ENCODE results near the gene TXLNB.

TXLNB gene

DNA sequence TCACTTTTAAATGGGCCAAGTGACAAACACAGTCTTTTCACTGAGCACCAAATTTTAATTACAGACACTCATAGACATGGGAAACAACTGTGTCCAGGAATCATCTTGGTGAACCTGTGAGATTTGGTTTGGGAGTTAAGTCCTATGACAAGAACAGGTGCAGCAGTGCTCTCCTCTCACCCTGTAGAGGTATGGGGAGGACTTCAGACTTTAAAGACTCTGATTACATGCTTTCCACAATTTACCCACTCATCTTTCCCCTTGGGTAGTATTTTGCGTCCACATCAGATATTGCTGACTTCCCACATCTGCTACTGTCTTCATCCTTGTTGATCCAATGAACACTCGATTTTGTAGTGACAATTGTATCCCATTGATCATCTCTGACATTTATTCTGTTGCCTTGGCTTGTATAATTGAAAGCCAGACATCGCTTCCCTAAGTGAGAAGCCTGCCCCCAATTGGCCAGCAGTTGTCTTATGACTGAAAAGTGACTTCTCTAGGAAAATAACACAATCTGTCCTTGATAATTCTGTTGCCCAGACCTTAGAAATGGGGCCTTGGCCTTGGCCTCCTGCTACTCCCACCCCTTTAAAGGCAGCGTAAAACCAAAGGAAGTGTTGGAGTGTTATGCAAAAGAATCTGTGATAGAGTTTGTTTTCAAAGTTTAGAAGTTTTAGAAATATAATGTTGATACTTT lies 40.0 kb downstream of the TXLNB start:
- peak overlapping the region; percentile 72 for H2AFZ ChIP-seq
- peak overlapping the region; percentile 51 for H3K4me2 ChIP-seq (ENCODE audit: low read length)
- no peaks in the 10 kb centered on the region for H3K79me2 ChIP-seq
- H3K4me3 ChIP-seq (ENCODE audit: low read depth, low read length): no peak overlapping the region
- no peaks in the 10 kb centered on the region for H3K36me3 ChIP-seq (ENCODE audit: control insufficient read depth, insufficient read depth, low read length)
- no peak overlapping the region for H3K9ac ChIP-seq
- TF ChIP-seq, protein P1, sequence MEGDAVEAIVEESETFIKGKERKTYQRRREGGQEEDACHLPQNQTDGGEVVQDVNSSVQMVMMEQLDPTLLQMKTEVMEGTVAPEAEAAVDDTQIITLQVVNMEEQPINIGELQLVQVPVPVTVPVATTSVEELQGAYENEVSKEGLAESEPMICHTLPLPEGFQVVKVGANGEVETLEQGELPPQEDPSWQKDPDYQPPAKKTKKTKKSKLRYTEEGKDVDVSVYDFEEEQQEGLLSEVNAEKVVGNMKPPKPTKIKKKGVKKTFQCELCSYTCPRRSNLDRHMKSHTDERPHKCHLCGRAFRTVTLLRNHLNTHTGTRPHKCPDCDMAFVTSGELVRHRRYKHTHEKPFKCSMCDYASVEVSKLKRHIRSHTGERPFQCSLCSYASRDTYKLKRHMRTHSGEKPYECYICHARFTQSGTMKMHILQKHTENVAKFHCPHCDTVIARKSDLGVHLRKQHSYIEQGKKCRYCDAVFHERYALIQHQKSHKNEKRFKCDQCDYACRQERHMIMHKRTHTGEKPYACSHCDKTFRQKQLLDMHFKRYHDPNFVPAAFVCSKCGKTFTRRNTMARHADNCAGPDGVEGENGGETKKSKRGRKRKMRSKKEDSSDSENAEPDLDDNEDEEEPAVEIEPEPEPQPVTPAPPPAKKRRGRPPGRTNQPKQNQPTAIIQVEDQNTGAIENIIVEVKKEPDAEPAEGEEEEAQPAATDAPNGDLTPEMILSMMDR (IDR thresholded peaks at IDR 0.05): no peak
- H3K9me3 ChIP-seq (ENCODE audit: control insufficient read depth, low read length): no peaks in the 10 kb centered on the region
- H3K4me1 ChIP-seq: peaks cover 14% of the 10 kb centered on the region
- H3K27ac ChIP-seq: peak overlapping the region; percentile 41
- no peaks in the 10 kb centered on the region for H3K27me3 ChIP-seq (ENCODE audit: control insufficient read depth, insufficient read depth, low read length)

DNA sequence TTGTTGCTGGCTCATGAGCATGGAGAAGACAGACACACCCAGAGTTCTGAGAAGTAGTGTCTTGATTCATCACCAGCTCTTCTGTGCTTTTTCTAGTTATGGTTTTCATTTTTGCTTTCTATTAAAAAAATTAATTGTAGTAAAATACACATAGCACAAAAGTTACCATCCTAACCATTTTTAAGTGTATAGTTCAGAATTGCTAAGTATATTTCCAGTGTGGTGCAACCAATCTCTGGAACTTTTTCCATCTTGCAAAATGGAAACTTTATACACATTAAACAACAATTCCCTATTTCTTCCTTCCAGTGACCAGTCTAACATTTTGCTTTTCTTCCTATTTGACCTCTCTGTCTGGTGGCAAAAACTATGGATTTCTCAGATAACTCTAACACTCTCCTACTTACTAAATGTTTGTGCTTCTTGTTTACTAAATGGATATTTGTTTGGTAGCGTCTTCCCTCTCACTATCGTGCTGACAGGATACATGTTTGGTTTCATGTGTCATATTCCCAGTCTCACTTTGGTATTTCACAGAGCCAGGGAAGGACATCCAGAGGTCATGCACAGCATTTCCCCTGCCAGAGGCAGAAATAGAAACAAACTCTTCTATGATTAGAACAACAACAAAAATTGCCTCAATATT lies 40.6 kb downstream of the TXLNB start:
- TF ChIP-seq, protein P1 (IDR thresholded peaks at IDR 0.05): no peak
- Histone ChIP-seq H3K27me3 (ENCODE audit: control insufficient read depth, insufficient read depth, low read length) (no peaks in the 10 kb centered on the region), H2AFZ (peak overlapping the region; percentile 72), H3K27ac (peak overlapping the region; percentile 41), H3K9ac (no peak overlapping the region), H3K4me3 (ENCODE audit: low read depth, low read length) (no peak overlapping the region), H3K9me3 (ENCODE audit: control insufficient read depth, low read length) (no peaks in the 10 kb centered on the region), H3K79me2 (no peaks in the 10 kb centered on the region), H3K4me1 (peaks cover 14% of the 10 kb centered on the region), H3K4me2 (ENCODE audit: low read length) (peak overlapping the region; percentile 51), H3K36me3 (ENCODE audit: control insufficient read depth, insufficient read depth, low read length) (no peaks in the 10 kb centered on the region)

DNA sequence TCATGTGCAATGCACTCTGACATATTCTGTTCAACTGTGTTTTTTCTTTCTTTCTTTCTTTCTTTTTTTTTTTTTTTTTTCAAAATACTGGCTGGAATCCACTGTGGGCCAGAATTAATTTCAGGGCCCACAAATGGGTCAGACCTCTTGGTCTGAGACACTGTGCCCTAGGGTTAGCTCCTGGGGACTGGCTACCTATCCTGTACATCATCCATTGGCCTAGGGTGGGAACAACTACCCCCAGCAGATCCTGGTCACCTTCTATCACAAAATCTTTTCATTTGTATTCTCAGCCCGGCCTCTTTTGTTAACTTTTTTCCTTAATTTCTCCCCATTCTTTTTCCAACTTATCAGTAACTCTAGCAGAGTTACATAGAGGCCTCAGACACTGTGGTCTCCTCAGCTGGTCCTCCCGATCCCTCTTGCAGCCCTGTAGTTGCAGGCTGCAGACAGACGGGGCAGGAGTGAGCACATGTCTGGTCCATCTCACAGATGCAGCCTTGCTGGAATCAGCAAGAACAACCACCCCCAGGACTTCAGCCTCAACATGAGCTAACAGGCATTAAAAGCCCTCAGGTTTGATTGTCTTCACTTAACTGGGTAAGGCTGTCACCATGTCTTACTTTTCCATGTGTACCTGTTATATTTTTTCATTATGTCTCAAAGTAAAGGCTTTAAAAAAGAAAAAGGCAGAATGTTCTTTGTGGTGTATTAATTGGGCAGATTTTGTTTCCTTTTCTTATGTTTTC lies 41.3 kb downstream of the TXLNB start:
- H3K27ac ChIP-seq: no peak overlapping the region
- no peak overlapping the region for H3K9ac ChIP-seq
- H3K4me2 ChIP-seq (ENCODE audit: low read length): no peak overlapping the region
- peaks cover 14% of the 10 kb centered on the region for H3K4me1 ChIP-seq
- TF ChIP-seq, protein P1 (IDR thresholded peaks at IDR 0.05): peak; percentile 79
- H3K9me3 ChIP-seq (ENCODE audit: control insufficient read depth, low read length): no peaks in the 10 kb centered on the region
- H3K36me3 ChIP-seq (ENCODE audit: control insufficient read depth, insufficient read depth, low read length): no peaks in the 10 kb centered on the region
- H2AFZ ChIP-seq: peak overlapping the region; percentile 2
- no peak overlapping the region for H3K4me3 ChIP-seq (ENCODE audit: low read depth, low read length)
- H3K27me3 ChIP-seq (ENCODE audit: control insufficient read depth, insufficient read depth, low read length): no peaks in the 10 kb centered on the region
- H3K79me2 ChIP-seq: no peaks in the 10 kb centered on the region

DNA sequence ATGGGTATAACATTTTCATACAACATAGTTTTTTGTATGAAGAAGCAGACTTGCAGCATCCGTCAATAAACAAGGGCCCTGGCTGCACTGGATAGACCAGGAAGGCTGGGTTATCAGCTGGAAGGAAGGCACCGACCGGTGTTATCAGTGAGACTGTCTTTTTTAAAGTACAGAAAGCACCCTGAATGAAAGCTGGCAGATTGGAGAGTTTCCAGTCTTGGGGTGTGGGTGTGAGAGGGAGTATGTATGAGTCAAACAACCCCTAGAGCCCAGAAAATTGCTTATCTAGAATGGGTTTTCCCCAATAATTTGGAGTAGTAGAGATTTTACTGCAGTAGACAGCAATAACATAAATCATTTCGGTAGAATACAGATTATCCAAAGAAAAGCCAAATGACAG lies 42.4 kb downstream of the TXLNB start:
- TF ChIP-seq, protein P1 (IDR thresholded peaks at IDR 0.05): no peak
- Histone ChIP-seq H3K27me3 (ENCODE audit: control insufficient read depth, insufficient read depth, low read length) (no peaks in the 10 kb centered on the region), H3K9ac (no peak overlapping the region), H3K9me3 (ENCODE audit: control insufficient read depth, low read length) (no peaks in the 10 kb centered on the region), H3K4me2 (ENCODE audit: low read length) (no peak overlapping the region), H3K79me2 (no peaks in the 10 kb centered on the region), H3K27ac (no peak overlapping the region), H3K4me3 (ENCODE audit: low read depth, low read length) (no peak overlapping the region), H2AFZ (no peak overlapping the region), H3K4me1 (peaks cover 14% of the 10 kb centered on the region), H3K36me3 (ENCODE audit: control insufficient read depth, insufficient read depth, low read length) (no peaks in the 10 kb centered on the region)
